ENCODE measurements around the gene ZBTB20. TPM values are rescaled to one million over a fixed set of nuclear protein-coding genes. Genes with fewer than 3 reads are reported as not detected.

Gene ZBTB20
- total and polyA plus RNA-seq, 2 experiments from 2014 or later = 15.7 to 37.3 TPM

DNA sequence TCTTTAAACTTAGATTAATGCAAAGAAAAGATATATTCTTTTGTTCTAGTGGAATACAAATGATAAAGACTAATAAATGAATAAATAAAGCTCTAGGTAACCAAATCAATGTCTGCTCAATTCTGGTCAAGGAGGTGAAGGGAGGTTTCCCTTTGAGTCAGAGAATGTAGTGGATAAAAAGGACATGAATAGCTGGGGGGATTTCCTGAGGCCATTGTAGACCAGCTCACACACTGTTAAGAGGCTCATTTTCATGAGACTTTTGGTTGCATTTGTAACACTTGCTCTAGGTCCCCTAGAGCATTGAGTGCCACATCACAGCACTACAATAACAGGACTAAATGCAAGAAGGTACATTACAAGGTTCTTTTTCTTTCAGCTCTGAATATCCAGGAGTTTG is 682.5 kb downstream of the ZBTB20 start:
- Histone ChIP-seq H3K36me3 (no peaks in the 10 kb centered on the region), H3K4me1 (ENCODE audit: low read depth) (peaks cover 20% of the 10 kb centered on the region), H3K27ac (no peak overlapping the region), H3K4me3 (no peak overlapping the region), H3K27me3 (no peaks in the 10 kb centered on the region), H3K9me3 (ENCODE audit: low read depth) (no peaks in the 10 kb centered on the region)
- no peak for DNase-seq (ENCODE audit: low read depth in 1 of 2, low spot score in 1 of 2)
- TF ChIP-seq, protein P1, sequence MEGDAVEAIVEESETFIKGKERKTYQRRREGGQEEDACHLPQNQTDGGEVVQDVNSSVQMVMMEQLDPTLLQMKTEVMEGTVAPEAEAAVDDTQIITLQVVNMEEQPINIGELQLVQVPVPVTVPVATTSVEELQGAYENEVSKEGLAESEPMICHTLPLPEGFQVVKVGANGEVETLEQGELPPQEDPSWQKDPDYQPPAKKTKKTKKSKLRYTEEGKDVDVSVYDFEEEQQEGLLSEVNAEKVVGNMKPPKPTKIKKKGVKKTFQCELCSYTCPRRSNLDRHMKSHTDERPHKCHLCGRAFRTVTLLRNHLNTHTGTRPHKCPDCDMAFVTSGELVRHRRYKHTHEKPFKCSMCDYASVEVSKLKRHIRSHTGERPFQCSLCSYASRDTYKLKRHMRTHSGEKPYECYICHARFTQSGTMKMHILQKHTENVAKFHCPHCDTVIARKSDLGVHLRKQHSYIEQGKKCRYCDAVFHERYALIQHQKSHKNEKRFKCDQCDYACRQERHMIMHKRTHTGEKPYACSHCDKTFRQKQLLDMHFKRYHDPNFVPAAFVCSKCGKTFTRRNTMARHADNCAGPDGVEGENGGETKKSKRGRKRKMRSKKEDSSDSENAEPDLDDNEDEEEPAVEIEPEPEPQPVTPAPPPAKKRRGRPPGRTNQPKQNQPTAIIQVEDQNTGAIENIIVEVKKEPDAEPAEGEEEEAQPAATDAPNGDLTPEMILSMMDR (IDR thresholded peaks at IDR 0.05; ENCODE audit: low read depth, low read length) = no peak

DNA sequence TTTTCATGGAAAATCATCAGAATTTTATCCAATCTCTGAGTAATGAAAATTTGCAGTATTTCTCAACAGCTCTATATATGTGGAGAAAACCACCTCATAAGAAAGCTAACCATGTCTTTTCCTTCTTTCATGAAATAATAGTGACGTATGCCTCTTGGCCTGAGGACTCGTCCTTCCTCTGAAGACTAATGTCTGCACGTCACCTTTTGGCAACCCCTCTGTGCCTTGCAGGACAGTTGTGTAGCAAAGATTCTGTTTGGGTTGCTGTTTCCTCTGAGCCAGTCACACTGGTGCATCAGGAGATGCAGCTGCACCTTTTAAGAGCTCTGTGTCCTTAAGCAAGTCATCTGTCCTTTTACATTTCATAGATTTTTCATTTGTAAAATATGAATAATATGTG is 684.3 kb downstream of the ZBTB20 start:
- no peaks in the 10 kb centered on the region for H3K9me3 ChIP-seq (ENCODE audit: low read depth)
- no peak overlapping the region for H3K27ac ChIP-seq
- no peaks in the 10 kb centered on the region for H3K36me3 ChIP-seq
- no peak for DNase-seq (ENCODE audit: low read depth in 1 of 2, low spot score in 1 of 2)
- H3K27me3 ChIP-seq = no peaks in the 10 kb centered on the region
- TF ChIP-seq, protein P1 (IDR thresholded peaks at IDR 0.05; ENCODE audit: low read depth, low read length) = no peak
- no peak overlapping the region for H3K4me3 ChIP-seq
- peaks cover 22% of the 10 kb centered on the region for H3K4me1 ChIP-seq (ENCODE audit: low read depth)

DNA sequence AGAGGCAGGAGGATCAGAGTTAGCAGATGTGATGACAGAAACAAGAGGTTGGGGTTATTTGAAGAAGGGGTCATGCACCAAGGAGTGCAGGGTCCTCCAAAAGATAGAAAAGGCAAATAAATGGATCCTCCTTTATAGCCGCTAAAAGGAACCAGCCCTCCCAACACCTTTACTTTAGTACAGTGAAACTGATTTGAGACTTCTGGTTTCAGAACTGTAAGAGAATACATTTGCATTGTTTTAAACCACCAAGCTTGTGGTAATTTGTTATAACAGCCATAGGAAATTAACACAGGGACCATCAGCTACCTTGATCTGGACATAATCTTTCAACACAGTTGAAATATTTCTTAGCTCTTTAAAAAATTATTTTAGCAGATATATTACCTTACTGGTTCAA is 686.6 kb downstream of the ZBTB20 start:
- Histone ChIP-seq H3K27me3 (no peaks in the 10 kb centered on the region), H3K4me3 (no peak overlapping the region), H3K9me3 (ENCODE audit: low read depth) (no peaks in the 10 kb centered on the region), H3K27ac (no peak overlapping the region), H3K4me1 (ENCODE audit: low read depth) (peaks cover 16% of the 10 kb centered on the region), H3K36me3 (no peaks in the 10 kb centered on the region)
- no peak for DNase-seq (ENCODE audit: low read depth in 1 of 2, low spot score in 1 of 2)
- TF ChIP-seq, protein P1 (IDR thresholded peaks at IDR 0.05; ENCODE audit: low read depth, low read length) = no peak

DNA sequence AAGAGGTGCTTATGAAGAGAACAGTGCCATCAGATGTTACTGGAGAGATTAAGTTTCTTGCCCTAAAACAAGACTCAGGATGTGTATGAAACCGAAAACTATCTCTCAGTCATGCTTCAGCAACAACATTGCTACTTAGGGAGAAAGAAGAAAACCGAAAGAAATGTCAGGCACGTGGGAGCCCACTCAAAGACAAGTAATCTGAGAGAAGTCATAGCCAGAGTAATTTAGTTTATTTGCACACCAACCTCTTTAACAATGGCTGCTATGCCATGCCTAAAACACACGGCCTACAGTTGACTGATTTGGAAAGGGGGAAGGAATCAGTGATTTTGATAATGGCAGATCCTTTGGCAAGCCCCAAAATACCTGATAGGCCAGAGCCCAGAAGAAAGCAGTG is 690.3 kb downstream of the ZBTB20 start:
- no peak for DNase-seq (ENCODE audit: low read depth in 1 of 2, low spot score in 1 of 2)
- Histone ChIP-seq H3K27ac (no peak overlapping the region), H3K27me3 (no peaks in the 10 kb centered on the region), H3K9me3 (ENCODE audit: low read depth) (no peaks in the 10 kb centered on the region), H3K4me3 (no peak overlapping the region), H3K36me3 (no peaks in the 10 kb centered on the region), H3K4me1 (ENCODE audit: low read depth) (peaks cover 34% of the 10 kb centered on the region)
- TF ChIP-seq, protein P1 (IDR thresholded peaks at IDR 0.05; ENCODE audit: low read depth, low read length) = no peak

DNA sequence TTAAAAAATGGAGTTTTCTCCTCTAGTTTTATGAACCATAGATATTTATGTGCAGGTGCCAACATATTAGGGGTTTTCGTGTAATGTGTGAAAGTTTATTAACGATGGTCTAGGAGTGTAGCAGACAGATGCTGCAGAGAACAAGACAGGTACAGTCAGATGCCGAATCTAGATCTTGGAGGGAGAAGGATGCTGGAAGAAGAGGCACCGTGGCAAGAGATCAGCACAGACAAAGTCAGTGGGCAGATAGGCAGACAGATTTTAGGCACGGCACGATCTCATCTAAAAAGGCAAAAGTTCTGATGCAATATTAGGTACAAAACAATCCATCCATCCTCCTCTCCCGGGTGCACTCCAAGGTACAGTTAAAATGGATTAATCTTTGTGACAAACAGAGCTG is 691.7 kb downstream of the ZBTB20 start:
- Histone ChIP-seq H3K27me3 (no peaks in the 10 kb centered on the region), H3K36me3 (no peaks in the 10 kb centered on the region), H3K4me3 (peak overlapping the region; percentile 74), H3K4me1 (ENCODE audit: low read depth) (peaks cover 42% of the 10 kb centered on the region), H3K9me3 (ENCODE audit: low read depth) (no peaks in the 10 kb centered on the region), H3K27ac (peak overlapping the region; percentile 78)
- no peak for DNase-seq (ENCODE audit: low read depth in 1 of 2, low spot score in 1 of 2)
- TF ChIP-seq, protein P1 (IDR thresholded peaks at IDR 0.05; ENCODE audit: low read depth, low read length) = no peak
